Transverse colon (tissue), 4 donors: ENCODE data around the gene C10orf90.

Experiments used
- CTCF ChIP-seq, 5 experiments: fragments of 200-600 bp in 3 of 5; fragments of 450-650 bp in 2 of 5; sonication (generic) in 3 of 5; IDR thresholded peaks; 1 replicate in 2 of 5; 2 replicates in 3 of 5; pipeline ENCODE4 v1.5.1; 2016 to 2017; ENCODE audit warnings: antibody characterized with exemption in 5 of 5, inconsistent platforms in 3 of 5, mild to moderate bottlenecking in 2 of 5, moderate library complexity in 1 of 5
- POLR2A ChIP-seq: fragments of 450-650 bp; IDR thresholded peaks from one replicate; pipeline ENCODE4 v1.6.1; 2016; ENCODE audit warnings: antibody characterized with exemption, mild to moderate bottlenecking, moderate library complexity
- POLR2AphosphoS5 ChIP-seq, 3 donors: sonication (generic); formaldehyde crosslinking; IDR thresholded peaks; one replicate each; pipeline ENCODE4 v1.6.1; 2016; ENCODE audit warnings: antibody characterized with exemption in 3 of 3

- TF ChIP-seq CTCF (IDR thresholded peaks at IDR 0.05), result no peak
- TF ChIP-seq POLR2A, result no peak
- no peak for TF ChIP-seq POLR2AphosphoS5 (IDR thresholded peaks at IDR 0.05)
Observed at GRCh38 chr10:126650161-126650560, 20.3 kb downstream of the C10orf90 start.
